NOMO-1 treated with dmso at 0.1 percent for 144 hours (cell line): ENCODE measurements around the gene HS1BP3.

ENCODE experiments used
- DNase-seq: peaks from one replicate; lab custom pipeline; 2025; ENCODE audit not compliant: unreplicated experiment; lab: John Stamatoyannopoulos, UW

HS1BP3 gene

DNA sequence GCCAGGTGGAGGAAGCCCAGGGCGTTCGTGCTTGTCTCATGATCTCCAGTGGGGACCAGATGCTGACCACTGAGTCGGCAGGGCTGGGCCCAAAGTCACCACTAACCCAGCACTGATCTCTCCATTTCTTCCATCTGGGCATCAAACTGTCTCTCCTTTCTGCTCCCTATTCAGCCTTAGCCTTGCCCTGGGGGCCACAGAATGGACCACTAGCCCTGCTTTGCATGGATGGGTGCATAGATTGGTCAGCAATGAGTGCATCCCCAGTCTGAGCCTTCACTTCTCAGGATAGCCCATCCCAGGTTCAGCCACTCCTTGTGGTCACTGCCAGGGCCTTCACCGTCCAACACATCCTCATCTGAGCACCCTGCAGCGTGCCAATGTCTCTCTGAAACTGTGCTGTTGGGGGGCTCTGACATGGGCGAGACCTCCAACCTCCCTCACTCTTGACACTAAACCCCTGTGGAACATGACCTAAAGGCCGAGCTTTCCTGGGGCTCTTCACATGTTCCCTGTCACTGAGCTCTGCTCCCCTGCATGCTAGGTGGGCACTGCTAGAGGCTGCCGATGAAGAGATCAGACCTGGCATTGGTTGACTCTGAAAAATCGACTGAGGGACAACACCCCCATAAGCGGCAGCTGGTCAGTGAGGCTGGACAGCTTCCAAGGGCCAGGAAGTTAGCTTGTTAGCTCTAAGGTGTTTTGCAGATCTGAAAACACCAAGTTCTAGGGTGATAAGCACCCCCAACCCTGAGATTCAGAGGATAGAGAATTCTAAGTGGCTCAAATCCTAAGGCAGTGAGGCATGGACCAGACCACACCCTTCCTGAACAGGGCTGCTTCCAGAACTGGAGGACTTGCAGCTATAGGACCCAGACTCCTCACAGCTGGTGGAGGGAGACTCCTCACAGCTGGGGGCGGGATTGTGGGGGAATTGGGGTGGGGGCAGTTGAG is 61.7 kb downstream of the HS1BP3 start:
- no peak for DNase-seq

DNA sequence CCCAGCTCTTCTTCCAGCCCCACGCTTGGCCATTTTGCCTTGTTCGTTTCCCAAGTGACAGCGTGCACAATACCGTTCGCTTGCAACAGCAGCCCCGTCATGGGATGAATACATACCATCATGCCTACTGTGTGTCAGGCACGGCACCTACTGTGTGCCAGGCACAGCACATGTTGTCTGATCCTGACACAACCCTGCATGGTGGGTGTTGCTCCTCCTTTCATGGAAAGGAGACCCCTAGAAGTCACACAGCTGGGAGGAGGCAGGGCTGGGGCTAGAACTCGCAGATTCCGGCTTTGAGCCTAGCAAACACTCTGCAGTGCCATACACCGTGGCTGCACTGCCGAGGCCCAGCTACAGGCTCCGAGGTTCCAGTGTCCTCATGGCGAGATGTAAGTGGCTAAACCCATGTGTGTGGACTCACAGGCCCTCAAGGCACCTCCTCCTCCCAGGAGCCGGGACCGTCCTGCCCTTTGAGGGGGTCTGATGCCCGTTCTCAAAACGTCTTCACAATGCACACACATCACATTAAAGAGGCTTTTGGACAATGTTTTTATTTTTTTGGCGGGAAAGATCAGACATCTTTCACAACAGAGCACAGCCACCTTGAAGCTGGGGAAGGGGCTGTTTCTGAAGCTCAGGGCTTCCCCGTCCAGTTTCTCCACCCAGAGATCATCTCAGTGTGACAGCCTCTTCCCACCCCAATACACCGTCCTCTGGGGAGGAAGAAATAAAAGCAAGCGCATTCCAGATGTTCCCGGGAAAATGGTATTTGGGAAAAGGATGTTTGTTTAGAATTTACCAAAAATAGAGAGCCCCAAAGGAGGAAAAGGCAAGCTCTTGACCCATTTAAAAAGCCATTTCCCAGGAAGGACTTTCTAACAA is 64.9 kb downstream of the HS1BP3 start:
- DNase-seq = no peak

DNA sequence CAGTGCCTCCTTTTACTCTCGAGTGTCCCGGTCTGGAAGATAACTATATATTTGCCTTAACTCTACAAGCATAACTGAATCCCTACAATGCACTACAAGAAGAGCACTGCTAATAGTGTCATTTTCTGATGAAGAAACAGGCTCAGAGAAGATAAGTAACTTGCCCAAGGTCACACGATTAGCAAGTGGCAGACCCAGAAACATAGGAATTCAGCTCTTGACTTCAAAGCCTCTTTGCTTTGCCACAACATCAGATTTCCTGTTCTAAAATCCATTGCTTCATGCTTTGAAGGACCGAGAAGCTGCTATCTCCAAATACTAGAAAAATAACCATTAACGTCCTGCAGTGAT is 65.6 kb downstream of the HS1BP3 start:
- DNase-seq = no peak

GRCh38 chr2:20584399-20585358 is 66.2 kb downstream of the HS1BP3 start:
- no peak for DNase-seq

DNA sequence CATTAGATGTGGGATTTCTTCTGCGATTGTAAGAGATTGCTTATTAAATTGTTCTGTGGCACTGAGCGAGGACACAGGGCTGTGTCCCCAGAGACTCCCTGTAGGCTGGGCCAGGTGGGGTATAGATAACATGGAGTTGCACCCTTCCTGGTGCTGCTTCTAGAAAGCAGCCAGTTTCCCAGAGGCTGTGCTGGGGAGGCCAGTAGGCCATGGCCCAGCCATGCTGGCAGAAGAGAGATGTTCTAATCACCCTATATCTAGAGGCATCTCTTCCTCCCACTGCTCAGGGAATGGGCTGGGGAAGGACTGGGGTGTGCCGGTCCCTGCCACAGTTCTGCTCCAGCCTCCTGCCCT is 66.9 kb downstream of the HS1BP3 start:
- DNase-seq = no peak

- DNase-seq = no peak
These were observed 67.4 kb downstream of the HS1BP3 start for GRCh38 chr2:20583425-20583881.

DNA sequence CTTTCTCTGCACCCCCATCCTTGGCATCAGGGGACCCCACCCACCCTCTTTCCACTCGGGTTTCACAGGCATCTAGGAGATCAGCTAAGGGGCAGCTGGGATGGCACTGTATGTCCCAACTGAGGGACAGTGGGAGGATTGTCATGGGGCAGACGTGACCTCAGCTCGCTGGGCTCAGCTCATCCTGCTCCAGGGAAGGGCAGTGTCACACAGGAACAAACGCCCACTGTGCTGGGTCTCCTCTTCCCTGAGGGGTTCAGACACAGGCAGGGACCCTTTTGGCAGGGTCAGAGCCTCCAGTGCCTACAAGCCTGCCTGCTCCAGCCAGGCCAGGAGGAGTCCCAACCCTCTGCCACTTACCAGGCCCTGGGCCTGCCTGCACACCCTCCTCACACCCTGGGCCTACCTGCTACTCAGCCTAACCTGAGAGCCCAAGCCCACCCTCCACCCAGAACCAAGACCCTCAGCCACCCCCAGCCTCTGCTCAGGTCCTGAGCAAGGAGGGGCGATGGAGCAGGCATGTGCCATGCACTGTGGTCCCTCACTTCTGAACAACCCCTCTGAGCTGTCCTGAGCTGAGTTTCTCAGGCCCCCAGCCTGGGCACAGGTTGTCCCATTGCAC is 68.2 kb downstream of the HS1BP3 start:
- no peak for DNase-seq

DNA sequence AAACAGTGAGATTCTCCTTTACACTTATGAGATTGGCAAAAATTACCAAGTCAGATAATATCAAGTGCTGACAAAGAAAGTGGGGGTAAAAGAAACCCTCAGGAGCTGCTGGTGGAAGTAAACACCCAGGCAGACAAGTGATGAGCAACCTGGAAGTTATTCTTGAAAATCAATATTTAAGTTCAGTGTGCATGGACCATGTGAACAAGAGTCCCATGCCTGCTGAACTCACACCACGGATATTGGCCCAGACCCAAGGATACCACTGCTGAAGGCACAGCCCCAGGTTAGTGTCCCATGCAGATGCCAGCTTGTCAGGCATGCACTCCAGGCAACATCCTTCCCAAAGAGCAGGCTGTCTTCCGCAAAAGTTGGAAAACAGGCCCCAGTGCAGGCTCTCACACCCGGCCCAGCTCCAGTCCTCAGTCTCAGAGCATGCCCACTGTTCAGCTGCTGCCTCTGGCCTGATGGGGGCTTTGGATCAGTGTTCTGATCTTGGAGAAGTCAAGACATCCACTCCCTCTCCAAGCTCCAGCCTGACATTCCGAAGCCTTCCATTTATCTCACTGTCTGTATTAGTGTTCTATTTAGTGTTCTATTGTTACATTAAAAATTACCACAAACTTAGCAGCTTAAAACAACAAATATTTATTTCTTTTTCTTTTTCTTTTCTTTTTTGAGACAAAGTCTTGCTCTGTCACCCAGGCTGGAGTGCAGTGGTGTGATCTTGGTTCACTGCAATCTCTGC is 70.0 kb downstream of the HS1BP3 start:
- no peak for DNase-seq

GRCh38 chr2:20579866-20580265 is 71.0 kb downstream of the HS1BP3 start:
- no peak for DNase-seq

- no peak for DNase-seq
These were observed 71.7 kb downstream of the HS1BP3 start for GRCh38 chr2:20578895-20579825.

DNA sequence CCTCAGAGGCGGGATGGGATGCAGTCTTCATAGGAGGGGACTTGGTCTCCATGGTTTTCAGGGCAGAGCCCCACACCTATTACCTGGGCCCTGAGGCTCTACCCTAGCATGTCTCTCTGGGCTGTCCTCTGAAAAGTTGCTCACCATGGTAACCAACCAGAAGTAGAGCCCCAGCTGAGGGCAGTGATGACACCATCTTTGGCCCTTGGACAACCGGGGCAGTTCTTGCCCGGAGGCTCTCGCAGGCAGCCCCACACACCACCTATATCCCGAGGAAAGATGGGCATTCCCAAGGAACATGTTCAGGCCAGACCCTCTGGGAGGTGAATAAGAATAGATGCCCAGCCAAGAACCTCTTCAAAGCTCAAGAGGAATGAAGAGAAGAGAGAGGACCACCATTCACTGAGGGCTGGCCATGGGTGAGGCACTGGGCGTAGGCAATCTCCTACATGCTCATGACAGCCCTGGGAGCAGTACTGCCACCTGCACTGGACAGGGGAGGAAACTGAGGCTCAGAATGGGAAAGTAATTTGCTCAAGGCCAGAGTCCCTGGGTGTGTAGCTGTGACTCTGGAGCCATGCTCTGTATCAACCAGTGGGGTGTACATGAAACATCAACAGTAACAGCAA is 72.5 kb downstream of the HS1BP3 start:
- no peak for DNase-seq

- no peak for DNase-seq
These were observed 73.2 kb downstream of the HS1BP3 start for GRCh38 chr2:20577495-20578235.

DNA sequence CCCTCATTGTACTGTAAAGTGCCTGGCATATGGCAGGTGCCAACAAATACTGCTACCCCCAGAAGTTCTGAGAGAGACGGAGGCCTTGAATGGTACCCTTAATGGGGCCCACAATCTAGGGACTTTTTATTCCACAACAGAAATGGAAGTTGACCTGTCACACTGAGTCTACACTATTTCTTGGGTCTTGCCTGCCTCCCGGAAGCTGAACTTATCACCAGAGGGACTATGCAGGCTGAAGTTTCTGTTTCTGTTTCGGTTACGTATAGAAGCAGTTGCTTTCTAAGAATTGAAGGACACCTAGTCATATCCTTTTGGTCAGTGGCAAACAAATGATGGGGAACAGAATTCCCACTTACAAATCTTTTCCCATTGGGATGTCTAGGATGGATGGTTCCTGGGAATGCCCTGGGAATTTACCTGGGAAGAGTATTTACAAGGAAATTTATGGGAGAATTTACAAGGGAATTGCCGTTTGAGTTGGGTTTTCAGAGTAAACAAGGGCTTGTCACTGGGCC is 74.2 kb downstream of the HS1BP3 start:
- no peak for DNase-seq

DNA sequence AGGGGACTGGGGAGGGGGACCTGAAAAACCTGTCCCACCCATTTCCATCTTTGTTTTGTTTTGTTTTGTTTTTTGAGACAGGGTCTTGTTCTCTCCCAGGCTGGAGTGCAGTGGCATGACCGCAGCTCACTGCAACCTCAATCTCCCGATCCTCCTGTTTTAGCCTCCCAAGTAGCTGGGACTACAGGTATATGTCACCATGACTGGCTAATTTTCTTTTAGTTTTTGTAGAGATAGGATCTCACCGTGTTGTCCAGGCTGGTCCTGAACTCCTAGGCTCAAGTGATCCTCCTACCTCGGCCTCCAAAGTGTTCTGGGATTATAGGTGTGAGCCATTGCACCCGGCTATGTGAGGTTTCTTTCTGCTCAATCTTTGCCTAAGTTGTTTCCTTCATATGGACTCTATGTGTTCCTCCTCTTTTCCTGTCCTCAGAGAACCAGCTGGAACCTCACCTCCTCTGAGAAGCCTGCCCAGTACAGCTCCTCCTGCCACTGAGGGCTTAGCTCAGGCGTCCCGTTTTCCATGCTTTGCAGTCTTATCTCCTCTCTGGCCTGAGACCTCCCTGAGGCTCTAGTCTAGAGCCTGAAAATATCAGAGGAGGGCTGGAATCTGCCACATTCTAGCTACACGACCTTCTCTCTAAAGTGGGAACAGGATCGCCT is 74.8 kb downstream of the HS1BP3 start:
- DNase-seq = no peak

DNA sequence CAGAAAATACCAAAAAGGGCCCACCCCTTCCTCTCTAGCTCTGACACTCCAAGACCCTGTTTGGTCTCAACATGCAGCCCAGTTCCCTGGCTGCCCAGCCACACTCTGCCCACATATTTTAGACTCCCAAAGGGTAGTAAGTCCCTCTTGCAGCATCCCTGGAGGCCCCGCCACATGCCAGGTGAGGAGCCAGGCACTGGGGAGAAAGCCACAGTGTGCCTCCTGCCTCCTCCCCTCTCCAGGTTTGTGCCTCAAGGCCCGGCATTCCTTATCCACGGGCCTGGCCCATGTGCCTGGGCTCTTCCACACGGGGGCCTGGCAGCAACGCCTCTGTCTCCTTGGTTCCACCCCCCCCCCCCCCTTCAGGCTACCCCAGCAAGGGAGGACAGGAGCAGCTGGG is 75.5 kb downstream of the HS1BP3 start:
- DNase-seq = no peak

GRCh38 chr2:20574930-20575329 is 76.0 kb downstream of the HS1BP3 start:
- no peak for DNase-seq

- DNase-seq = no peak
These were observed 76.4 kb downstream of the HS1BP3 start for GRCh38 chr2:20574423-20574911.
